Right lobe of liver (tissue), 4 donors: Measurements from ENCODE around the gene CYREN.

Source experiments
- CTCF ChIP-seq, 4 donors: fragments of 200-600 bp in 3 of 4; fragments of 450-650 bp in 1 of 4; IDR thresholded peaks; one replicate each; pipeline versions ENCODE4 v1.5.1 to v1.8.0; 2016 to 2022; ENCODE audit warnings: antibody characterized with exemption in 4 of 4, mild to moderate bottlenecking in 2 of 4
- POLR2A ChIP-seq: fragments of 450-650 bp; IDR thresholded peaks from one replicate; pipeline ENCODE4 v1.6.1; 2017; ENCODE audit warnings: antibody characterized with exemption, mild to moderate bottlenecking
- donor health status: DM: no; HTN: no; CAD: no.
- donor health status: DM: no; HTN: no; CAD: no.
- donor health status: DM: no; HTN: yes; CAD: no.

GRCh38 chr7:135188298-135188984 is 17.9 kb upstream of the CYREN start:
- TF ChIP-seq CTCF (IDR thresholded peaks at IDR 0.05) (no peak), POLR2A (no peak)
